HepG2 (cell line): ENCODE data around the gene LRP2. TPM values are rescaled to one million over a fixed set of nuclear protein-coding genes. Genes with fewer than 3 reads are reported as not detected.

Experiments
- AGO1 ChIP-seq: fragments of 200-400 bp; formaldehyde crosslinking; IDR thresholded peaks from 2 replicates; pipeline ENCODE4 v1.6.1; 2017; ENCODE audit warnings: mild to moderate bottlenecking, low read depth, low read length, moderate library complexity; ENCODE audit not compliant: poor library complexity, severe bottlenecking
- HMG20B ChIP-seq: conservative IDR thresholded peaks from 2 replicates; pipeline ENCODE4 v1.6.1; 2016; ENCODE audit warnings: missing genetic modification reagents, missing compliant biosample characterization
- IRF1 ChIP-seq: sonication (generic); formaldehyde crosslinking; IDR thresholded peaks from 2 replicates; pipeline ENCODE4 v1.4.0; 2020; ENCODE audit warnings: low read depth, mild to moderate bottlenecking, missing genetic modification reagents
- MLX ChIP-seq: IDR thresholded peaks from 2 replicates; pipeline ENCODE4 v1.6.1; 2016
- MNT ChIP-seq: fragments of 450-650 bp; IDR thresholded peaks from 2 replicates; pipeline ENCODE4 v1.6.1; 2016
- MTA1 ChIP-seq: sonication (generic); formaldehyde crosslinking; IDR thresholded peaks from 2 replicates; pipeline ENCODE4 v1.4.0; 2020; ENCODE audit warnings: missing genetic modification reagents, mild to moderate bottlenecking, borderline replicate concordance
- NKX3-1 ChIP-seq: sonication (generic); formaldehyde crosslinking; IDR thresholded peaks from 2 replicates; pipeline ENCODE4 v1.5.0; 2020; ENCODE audit warnings: missing genetic modification reagents
- NR0B2 ChIP-seq: sonication (generic); formaldehyde crosslinking; IDR thresholded peaks from 2 replicates; pipeline ENCODE4 v1.4.0; 2020; ENCODE audit warnings: mild to moderate bottlenecking, missing genetic modification reagents
- PRDM15 ChIP-seq: sonication (generic); formaldehyde crosslinking; IDR thresholded peaks from 2 replicates; pipeline ENCODE4 v1.4.0; 2020; ENCODE audit warnings: missing genetic modification reagents
- RNF2 ChIP-seq: fragments of 450-650 bp; conservative IDR thresholded peaks from 2 replicates; pipeline ENCODE4 v1.6.1; 2016; ENCODE audit warnings: low read depth
- ZNF407 ChIP-seq: sonication (generic); formaldehyde crosslinking; IDR thresholded peaks from one replicate; pipeline ENCODE4 v1.5.1; 2020; ENCODE audit warnings: mild to moderate bottlenecking, missing genetic modification reagents; ENCODE audit errors: not compliant biosample characterization
- ZNF468 ChIP-seq: sonication (generic); formaldehyde crosslinking; IDR thresholded peaks from 2 replicates; pipeline ENCODE4 v1.8.0; 2022; ENCODE audit warnings: mild to moderate bottlenecking, moderate library complexity, missing genetic modification reagents
- polyA plus RNA-seq, 8 experiments: library from polyadenylated mRNA; depleted of rRNA in 3 of 8; stranded (reverse) in 7 of 8; unstranded in 1 of 8; fragments of >200 nt; fragmentation: Illumina TruSeq in 4 of 8; extraction: Trizol in 4 of 8; gene quantifications; 2 replicates each; pipeline versions ENCODE4 v1.2.1 to v1.2.3, GENCODE V29; 2011 to 2016; ENCODE audit warnings: low read depth in 4 of 8, missing spikeins in 1 of 8, mixed read lengths in 1 of 8; ENCODE audit not compliant: insufficient read depth in 1 of 8
- total RNA-seq, 5 experiments: library from RNA; depleted of rRNA; stranded (reverse); fragments of >200 nt; fragmentation: Illumina TruSeq; extraction: Trizol; gene quantifications; 2 replicates each; pipeline ENCODE4 v1.2.3, GENCODE V29; 2016; ENCODE audit warnings: low read depth in 1 of 5

LRP2 gene
- total and polyA plus RNA-seq, 2 of the 13 experiments (the other 11 are each of a cell fraction or from before 2014, with no cell fraction given) = 0.03 to 0.15 TPM

- TF ChIP-seq ZNF407 (CRISPR knock-in tag) (peak; percentile 13), AGO1 (peak; percentile 63), NR0B2 (CRISPR knock-in tag) (0 out of 2 replicates have a peak, but pooled peaks have one; percentile 32), MTA1 (peak; percentile 10; the same call in 1 of the 2 replicates), ZNF468 (CRISPR knock-in tag) (0 out of 2 replicates have a peak, but pooled peaks have one; percentile 39), MNT (peak; percentile 4; the same call in 1 of the 2 replicates), IRF1 (CRISPR knock-in tag) (no peak), PRDM15 (0 out of 2 replicates have a peak, but pooled peaks have one; percentile 13), NKX3-1 (CRISPR knock-in tag) (no peak), HMG20B (CRISPR knock-in tag) (no peak), RNF2 (0 out of 2 replicates have a peak, but pooled peaks have one; percentile 22), MLX (CRISPR knock-in tag) (no peak)
Measured at GRCh38 chr2:169363560-169364150, 1.3 kb upstream of the LRP2 start (continued).
